D721Med (cell line): ENCODE measurements around the gene PRR20G.

Source experiments
- DNase-seq: peaks from one replicate; pipeline ENCODE4 v3.0.0; 2011; ENCODE audit warnings: low spot score; ENCODE audit not compliant: insufficient read length
- FAIRE-seq: peaks from 2 replicates; lab custom pipeline; 2011; peaks lifted over from hg19 to GRCh38; lab: Jason Lieb, UNC
- CTCF ChIP-seq: IDR thresholded peaks from 2 replicates; pipeline ENCODE4 v1.5.1; 2012; ENCODE audit warnings: mild to moderate bottlenecking, control low read depth; ENCODE audit not compliant: insufficient read depth; ENCODE audit errors: missing control alignments

Gene PRR20G

GRCh38 chr3:127234778-127235177, 53.1 kb downstream of the PRR20G start:
- TF ChIP-seq CTCF, result no peak
- FAIRE-seq (no peak), DNase-seq (no peak)
